A549 treated with AZD9567 at 1 μM for 4 hours (cell line): ENCODE results near the gene ITPRID1. TPM values are rescaled to one million over a fixed set of nuclear protein-coding genes. Genes with fewer than 3 reads are reported as not detected.

Source experiments
- total RNA-seq: library from RNA; stranded (reverse); fragments of 200-300 nt; extraction: Qiagen RNA extraction; gene quantifications from 5 replicates; pipeline ENCODE4 v1.2.3, GENCODE V29; 2022; ENCODE audit not compliant: insufficient read depth

The ITPRID1 gene
- total RNA-seq = not detected in 5 replicates

GRCh38 chr7:31513790-31514189 lies at the start of gene ITPRID1:
Gene ITPRID1, plus strand, starts transcription at chr7:31514090. Its CDS starts 38,935 bp downstream, at chr7:31553025.

GRCh38 chr7:31687024-31687748 lies 173.3 kb downstream of the ITPRID1 start, which contains the start of gene PPP1R17:
Gene PPP1R17, plus strand, starts transcription at chr7:31687215. Its CDS starts 5,227 bp downstream, at chr7:31692442.

Other genes with a start within 250 kb of the ITPRID1 start
- gene NEUROD6, start 173.4 kb upstream of the ITPRID1 start, total RNA-seq = not detected in 5 replicates
- gene PPP1R17, start 173.1 kb downstream of the ITPRID1 start, total RNA-seq = not detected in 5 replicates